IMR-90 (cell line): Measurements from ENCODE around the gene PGA4.

ENCODE experiments used
- BHLHE40 ChIP-seq: fragments of 150-350 bp; IDR thresholded peaks from 2 replicates; pipeline ENCODE4 v1.6.1; 2016; ENCODE audit warnings: mild to moderate bottlenecking, low read depth, low read length
- CEBPB ChIP-seq: IDR thresholded peaks from 2 replicates; pipeline ENCODE4 v1.6.1; 2012; ENCODE audit warnings: low read depth, low read length, improper control_type of control experiment
- CHD1 ChIP-seq: IDR thresholded peaks from 2 replicates; pipeline ENCODE4 v1.6.1; 2012; ENCODE audit warnings: low read depth, low read length, improper control_type of control experiment
- CTCF ChIP-seq: conservative IDR thresholded peaks from 2 replicates; pipeline ENCODE4 v1.5.1; 2012; ENCODE audit warnings: mild to moderate bottlenecking, low read depth, low read length, improper control_type of control experiment
- FOS ChIP-seq: fragments of 150-350 bp; IDR thresholded peaks from 2 replicates; pipeline ENCODE4 v1.6.1; 2016; ENCODE audit warnings: low read depth, low read length
- MAZ ChIP-seq: IDR thresholded peaks from 2 replicates; pipeline ENCODE4 v1.6.1; 2012; ENCODE audit warnings: low read depth, mild to moderate bottlenecking, low read length, improper control_type of control experiment, moderate library complexity, borderline replicate concordance
- POLR2A ChIP-seq: IDR thresholded peaks from 2 replicates; pipeline ENCODE4 v1.6.1; 2012; ENCODE audit warnings: mild to moderate bottlenecking, low read depth, low read length
- RAD21 ChIP-seq: IDR thresholded peaks from 2 replicates; pipeline ENCODE4 v1.6.1; 2012; ENCODE audit warnings: low read length, improper control_type of control experiment
- RFX5 ChIP-seq: IDR thresholded peaks from 2 replicates; pipeline ENCODE4 v1.8.0; 2012; ENCODE audit warnings: low read depth, mild to moderate bottlenecking, low read length, moderate library complexity
- SMC3 ChIP-seq: fragments of 150-350 bp; IDR thresholded peaks from 2 replicates; pipeline ENCODE4 v1.6.1; 2016; ENCODE audit warnings: low read depth, mild to moderate bottlenecking, antibody characterized with exemption, low read length, moderate library complexity
- USF2 ChIP-seq: fragments of 150-350 bp; IDR thresholded peaks from 2 replicates; pipeline ENCODE4 v1.6.1; 2017; ENCODE audit warnings: mild to moderate bottlenecking, antibody characterized with exemption, low read length, low read depth

GRCh38 chr11:61172356-61172755, 49.8 kb upstream of the PGA4 start:
- no peak for TF ChIP-seq CTCF
- no peak for TF ChIP-seq SMC3
- no peak for TF ChIP-seq POLR2A
- TF ChIP-seq RFX5 = no peak
- no peak for TF ChIP-seq CEBPB
- no peak for TF ChIP-seq USF2
- TF ChIP-seq RAD21 = no peak
- TF ChIP-seq FOS = no peak
- TF ChIP-seq BHLHE40 = no peak
- TF ChIP-seq MAZ = no peak
- no peak for TF ChIP-seq CHD1
